ENCODE results near the gene KCNIP4. TPM values are rescaled to one million over a fixed set of nuclear protein-coding genes. Genes with fewer than 3 reads are reported as not detected.

Gene KCNIP4
- total and polyA plus RNA-seq, 2 experiments from 2014 or later, result 0.69 to 1.00 TPM

DNA sequence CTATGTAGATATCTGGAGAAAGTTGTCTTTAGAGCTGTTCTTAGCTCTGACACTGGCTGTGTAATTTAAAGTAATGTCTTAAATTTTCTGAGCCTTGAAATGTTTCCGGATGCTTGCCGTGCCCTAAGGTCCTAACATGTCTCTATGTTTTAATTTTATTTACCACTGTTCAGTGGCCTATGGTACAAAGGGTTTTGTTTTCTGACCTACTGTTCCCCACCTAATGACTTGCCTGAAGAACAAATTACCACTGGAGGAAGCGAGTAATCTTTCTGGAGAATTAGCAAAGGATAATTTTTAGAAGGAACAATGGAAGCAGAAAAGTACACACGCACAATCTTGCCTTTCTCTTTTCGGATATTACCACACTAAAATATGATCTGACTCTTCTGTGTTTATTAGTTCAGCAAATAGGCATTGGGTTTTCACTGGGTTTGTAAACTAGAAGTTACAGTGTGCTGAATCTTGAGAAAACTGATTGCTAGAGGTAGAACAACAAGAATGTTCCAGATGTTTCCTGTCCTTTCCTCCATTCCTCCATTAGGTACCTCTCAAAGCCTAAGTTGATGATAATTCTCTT lies 812.4 kb downstream of the KCNIP4 start:
- Histone ChIP-seq H3K9me2 (replicated peaks; ENCODE audit: insufficient read depth) (no peaks in the 10 kb centered on the region), H3K27me3 (no peaks in the 10 kb centered on the region), H2AFZ (no peak overlapping the region), H3K79me2 (no peaks in the 10 kb centered on the region), H4K20me1 (ENCODE audit: insufficient read depth, poor library complexity, severe bottlenecking) (no peaks in the 10 kb centered on the region), H3K4me2 (no peak overlapping the region), H3K4me3 (no peak overlapping the region), H3K36me3 (replicated peaks; ENCODE audit: insufficient read depth, low read depth) (no peaks in the 10 kb centered on the region), H3K27ac (no peak overlapping the region), H3K9me3 (ENCODE audit: low read depth) (no peaks in the 10 kb centered on the region), H3K4me1 (ENCODE audit: insufficient read depth) (no peaks in the 10 kb centered on the region)
- 92% methylated on average over 5 of the region's 5 CpGs for WGBS (ENCODE audit: low lambda C conversion rate, missing lambda C conversion rate)
- TF ChIP-seq EZH2phosphoT487 (IDR thresholded peaks at IDR 0.05; ENCODE audit: low read depth, severe bottlenecking, unreplicated experiment) (no peak), EZH2 (IDR thresholded peaks at IDR 0.05; ENCODE audit: borderline replicate concordance) (no peak)
- TF ChIP-seq, protein P1, sequence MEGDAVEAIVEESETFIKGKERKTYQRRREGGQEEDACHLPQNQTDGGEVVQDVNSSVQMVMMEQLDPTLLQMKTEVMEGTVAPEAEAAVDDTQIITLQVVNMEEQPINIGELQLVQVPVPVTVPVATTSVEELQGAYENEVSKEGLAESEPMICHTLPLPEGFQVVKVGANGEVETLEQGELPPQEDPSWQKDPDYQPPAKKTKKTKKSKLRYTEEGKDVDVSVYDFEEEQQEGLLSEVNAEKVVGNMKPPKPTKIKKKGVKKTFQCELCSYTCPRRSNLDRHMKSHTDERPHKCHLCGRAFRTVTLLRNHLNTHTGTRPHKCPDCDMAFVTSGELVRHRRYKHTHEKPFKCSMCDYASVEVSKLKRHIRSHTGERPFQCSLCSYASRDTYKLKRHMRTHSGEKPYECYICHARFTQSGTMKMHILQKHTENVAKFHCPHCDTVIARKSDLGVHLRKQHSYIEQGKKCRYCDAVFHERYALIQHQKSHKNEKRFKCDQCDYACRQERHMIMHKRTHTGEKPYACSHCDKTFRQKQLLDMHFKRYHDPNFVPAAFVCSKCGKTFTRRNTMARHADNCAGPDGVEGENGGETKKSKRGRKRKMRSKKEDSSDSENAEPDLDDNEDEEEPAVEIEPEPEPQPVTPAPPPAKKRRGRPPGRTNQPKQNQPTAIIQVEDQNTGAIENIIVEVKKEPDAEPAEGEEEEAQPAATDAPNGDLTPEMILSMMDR (IDR thresholded peaks at IDR 0.05; ENCODE audit: poor library complexity), result no peak
- DNase-seq (ENCODE audit: low spot score), result no peak

DNA sequence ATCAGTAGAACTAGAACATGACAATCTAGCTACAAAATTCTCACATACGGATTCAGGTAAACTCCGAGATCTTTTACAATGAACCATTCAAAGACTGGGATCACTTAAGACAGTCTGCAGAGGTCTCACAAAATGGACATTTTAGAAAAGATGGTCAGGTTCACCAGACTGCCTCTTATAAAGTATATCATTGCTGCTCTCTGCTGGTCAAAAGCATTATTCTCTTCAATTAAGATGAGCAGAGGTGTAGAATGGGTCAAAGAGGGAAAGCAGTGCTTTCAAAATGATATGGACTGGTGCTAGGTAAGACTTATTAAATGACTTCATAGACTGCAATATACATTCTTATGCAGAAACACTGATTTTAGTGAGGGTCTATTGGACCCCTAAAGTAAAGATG lies 813.6 kb downstream of the KCNIP4 start:
- no peaks in the 10 kb centered on the region for H3K27me3 ChIP-seq
- H3K9me3 ChIP-seq (ENCODE audit: low read depth), result no peaks in the 10 kb centered on the region
- no peaks in the 10 kb centered on the region for H3K36me3 ChIP-seq (replicated peaks; ENCODE audit: insufficient read depth, low read depth)
- H3K9me2 ChIP-seq (replicated peaks; ENCODE audit: insufficient read depth), result no peaks in the 10 kb centered on the region
- no peak overlapping the region for H3K27ac ChIP-seq
- no peaks in the 10 kb centered on the region for H4K20me1 ChIP-seq (ENCODE audit: insufficient read depth, poor library complexity, severe bottlenecking)
- peak; percentile 42 for DNase-seq (ENCODE audit: low spot score)
- TF ChIP-seq EZH2 (IDR thresholded peaks at IDR 0.05; ENCODE audit: borderline replicate concordance), result no peak
- TF ChIP-seq, protein P1 (IDR thresholded peaks at IDR 0.05; ENCODE audit: poor library complexity), result peak; percentile 47
- H3K79me2 ChIP-seq, result no peaks in the 10 kb centered on the region
- 85% methylated on average over 2 of the region's 2 CpGs for WGBS (ENCODE audit: low lambda C conversion rate, missing lambda C conversion rate)
- no peak overlapping the region for H3K4me2 ChIP-seq
- H3K4me1 ChIP-seq (ENCODE audit: insufficient read depth), result no peaks in the 10 kb centered on the region
- H2AFZ ChIP-seq, result no peak overlapping the region
- no peak overlapping the region for H3K4me3 ChIP-seq

DNA sequence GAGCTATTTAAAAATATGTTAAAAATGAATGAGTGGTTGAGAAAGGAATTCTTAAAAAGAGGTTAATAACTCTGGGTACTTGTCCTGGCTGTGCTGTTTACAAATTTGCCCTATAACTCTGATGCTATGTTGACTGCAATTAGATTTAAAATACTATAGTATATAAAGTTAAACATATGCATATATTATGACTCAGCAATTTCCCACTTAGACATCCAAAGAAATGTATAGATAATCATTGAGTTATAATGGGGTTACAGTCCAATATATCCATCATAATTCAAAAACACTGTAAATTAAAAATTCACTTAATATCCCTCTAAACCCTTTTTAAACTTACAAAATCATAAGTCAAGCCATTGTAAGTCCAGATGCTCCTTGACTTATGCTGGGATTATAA lies 818.0 kb downstream of the KCNIP4 start:
- no peaks in the 10 kb centered on the region for H3K9me3 ChIP-seq (ENCODE audit: low read depth)
- no peak overlapping the region for H3K4me2 ChIP-seq

More for the DNA sequence above, 818.0 kb downstream of the KCNIP4 start:
- no peaks in the 10 kb centered on the region for H3K9me2 ChIP-seq (replicated peaks; ENCODE audit: insufficient read depth)
- TF ChIP-seq EZH2 (IDR thresholded peaks at IDR 0.05; ENCODE audit: borderline replicate concordance) (no peak), EZH2phosphoT487 (IDR thresholded peaks at IDR 0.05; ENCODE audit: low read depth, severe bottlenecking, unreplicated experiment) (no peak)
- TF ChIP-seq, protein P1 (IDR thresholded peaks at IDR 0.05; ENCODE audit: poor library complexity), result no peak
- no peak for DNase-seq (ENCODE audit: low spot score)
- H4K20me1 ChIP-seq (ENCODE audit: insufficient read depth, poor library complexity, severe bottlenecking), result no peaks in the 10 kb centered on the region
- no peak overlapping the region for H2AFZ ChIP-seq
- no peaks in the 10 kb centered on the region for H3K79me2 ChIP-seq
- H3K36me3 ChIP-seq (replicated peaks; ENCODE audit: insufficient read depth, low read depth), result no peaks in the 10 kb centered on the region
- no peaks in the 10 kb centered on the region for H3K4me1 ChIP-seq (ENCODE audit: insufficient read depth)
- no peak overlapping the region for H3K4me3 ChIP-seq
- no peaks in the 10 kb centered on the region for H3K27me3 ChIP-seq
- H3K27ac ChIP-seq, result no peak overlapping the region

Measured in hepatocyte (in vitro differentiated cells).